C4-2B (cell line): Measurements from ENCODE around the gene SSH2.

Experiments
- H3K27ac ChIP-seq: fragments of 450-650 bp; 2 replicates; pipeline ENCODE4 v1.5.1; 2017
- CTCF ChIP-seq: fragments of 450-650 bp; conservative IDR thresholded peaks from 2 replicates; pipeline ENCODE4 v1.5.1; 2017; ENCODE audit warnings: mild to moderate bottlenecking
- ZFX ChIP-seq: fragments of 450-650 bp; IDR thresholded peaks from 2 replicates; pipeline ENCODE4 v1.6.1; 2017

SSH2 gene

GRCh38 chr17:29705386-29705785 lies 224.6 kb downstream of the SSH2 start:
- no peak overlapping the region for H3K27ac ChIP-seq
- TF ChIP-seq CTCF (no peak), ZFX (no peak)

- TF ChIP-seq ZFX (no peak), CTCF (no peak)
- H3K27ac ChIP-seq, result no peak overlapping the region
Observed at GRCh38 chr17:29699283-29699682, 230.7 kb downstream of the SSH2 start.

DNA sequence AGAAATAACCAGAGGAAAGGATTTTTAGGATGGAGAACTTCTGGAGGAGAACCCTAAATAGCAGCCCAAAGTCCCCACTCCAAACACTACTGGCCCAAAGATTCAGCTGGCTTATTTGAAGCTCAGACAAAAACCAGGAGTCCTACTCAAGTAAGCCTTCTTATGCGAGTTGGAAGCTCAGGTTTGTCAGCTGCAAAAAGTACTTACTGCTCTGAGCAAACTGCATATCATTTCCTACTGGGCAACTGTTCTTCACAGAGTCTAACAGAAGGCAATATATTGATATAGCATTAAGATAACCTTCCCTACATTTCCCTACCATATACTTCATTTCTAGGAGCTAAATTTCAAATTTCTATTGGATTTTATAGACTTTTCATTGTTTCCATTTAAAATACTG lies 231.2 kb downstream of the SSH2 start:
- no peak overlapping the region for H3K27ac ChIP-seq
- TF ChIP-seq ZFX, result no peak
- TF ChIP-seq CTCF, result no peak

DNA sequence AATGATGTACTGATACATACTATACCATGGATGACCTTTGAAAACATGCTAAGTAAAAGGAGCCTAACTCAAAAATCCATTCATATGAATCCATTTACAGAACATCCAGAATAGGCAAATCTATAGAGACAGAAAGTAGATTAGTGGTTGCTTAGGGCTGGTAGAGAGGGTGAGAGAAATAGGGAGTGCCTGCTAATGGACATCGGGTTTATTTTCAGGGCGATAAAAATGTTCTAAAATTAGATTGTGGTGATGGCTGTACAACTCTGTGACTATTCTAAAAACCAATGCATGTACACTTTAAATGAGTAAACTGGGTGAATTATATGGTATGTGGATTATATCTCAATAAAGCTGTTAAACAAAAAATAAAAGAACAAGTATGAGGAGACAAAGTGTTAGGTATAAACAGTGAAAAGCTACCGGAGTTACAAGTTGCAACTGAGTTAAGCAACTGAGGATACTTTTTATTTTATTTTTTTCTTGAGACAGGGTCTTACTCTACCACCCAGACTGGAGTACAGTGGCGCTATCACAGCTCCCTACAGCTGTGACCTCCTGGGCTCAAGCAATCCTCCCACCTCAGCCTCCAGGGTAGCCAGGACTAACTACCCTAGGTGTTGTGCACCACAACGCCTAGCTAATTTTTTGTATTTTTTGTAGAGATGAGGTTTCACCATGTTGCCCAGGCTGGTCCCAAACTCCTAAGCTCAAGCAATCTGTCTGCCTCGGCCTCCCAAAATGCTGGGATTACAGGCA lies 231.8 kb downstream of the SSH2 start:
- TF ChIP-seq ZFX (no peak), CTCF (no peak)
- no peak overlapping the region for H3K27ac ChIP-seq

- no peak for TF ChIP-seq CTCF
- TF ChIP-seq ZFX, result no peak
- H3K27ac ChIP-seq, result no peak overlapping the region
Observed at GRCh38 chr17:29697371-29697770, 232.7 kb downstream of the SSH2 start.

GRCh38 chr17:29694918-29695563 lies 235.0 kb downstream of the SSH2 start:
- TF ChIP-seq CTCF, result no peak
- no peak for TF ChIP-seq ZFX
- no peak overlapping the region for H3K27ac ChIP-seq

DNA sequence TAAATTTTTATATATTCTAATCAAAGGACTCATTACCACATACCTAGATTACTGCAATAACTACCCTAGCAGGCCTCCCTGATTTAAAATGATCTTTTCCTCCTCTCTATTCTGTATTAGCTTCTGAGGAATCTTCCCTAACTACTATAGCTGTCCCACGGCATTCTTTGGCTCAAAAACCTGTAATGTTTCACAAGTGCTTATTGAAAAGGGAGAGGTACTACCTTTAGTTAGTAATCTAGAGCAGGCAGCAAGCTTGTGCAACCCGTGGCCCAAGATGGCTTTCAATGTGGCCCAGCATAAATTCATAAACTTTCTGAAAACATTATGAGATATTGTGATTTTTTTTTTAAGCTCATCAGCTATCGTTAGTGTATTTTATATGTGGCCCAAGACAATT lies 236.3 kb downstream of the SSH2 start:
- H3K27ac ChIP-seq, result no peak overlapping the region

More for the DNA sequence above, 236.3 kb downstream of the SSH2 start:
- TF ChIP-seq CTCF, result no peak
- TF ChIP-seq ZFX, result no peak
